ENCODE data around the gene IL36B. TPM values are rescaled to one million over a fixed set of nuclear protein-coding genes. Genes with fewer than 3 reads are reported as not detected.

Gene IL36B
- total and polyA plus RNA-seq, 9 of the 15 experiments (the other 6 are each of a cell fraction or from before 2014, with no cell fraction given), result not detected

DNA sequence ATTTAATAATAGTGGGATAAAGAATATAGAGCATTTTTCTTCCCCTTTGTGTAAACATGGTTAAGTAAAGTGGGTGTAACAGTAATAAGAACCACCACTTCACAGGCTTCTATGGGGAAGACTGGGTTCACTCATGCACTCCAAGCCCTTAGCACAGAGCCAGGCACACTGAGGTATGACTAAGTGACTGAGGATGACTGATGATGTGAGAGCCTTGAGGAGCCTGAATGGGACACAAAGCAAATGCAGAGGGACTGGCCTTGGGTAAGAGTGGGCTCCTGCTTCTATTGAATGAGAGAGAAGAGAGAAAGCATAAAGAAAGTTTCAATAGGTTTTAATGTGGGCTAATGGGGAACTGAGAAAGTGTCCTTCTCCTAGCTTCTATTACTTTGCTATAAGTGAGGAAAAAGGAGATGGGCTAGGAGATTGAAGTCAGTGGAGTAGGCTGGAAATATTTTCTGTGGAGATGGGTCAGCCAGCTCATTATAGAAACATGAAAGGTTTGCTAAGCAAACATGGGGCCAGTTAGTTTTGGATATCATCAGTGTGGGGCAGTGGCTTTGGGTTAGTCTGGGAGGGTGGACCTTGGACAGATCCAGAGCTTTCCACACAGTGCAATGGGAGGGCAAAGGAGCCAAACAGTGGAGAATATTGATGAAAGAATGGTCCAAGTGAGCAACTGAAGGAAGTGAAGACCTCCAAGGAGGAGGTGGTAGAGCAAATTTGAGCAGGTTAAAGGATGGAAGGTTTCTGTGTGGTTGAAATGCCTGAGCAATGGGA lies 35.7 kb upstream of the IL36B start:
- Histone ChIP-seq H4K20me1 (replicated peaks; ENCODE audit: control insufficient read depth, insufficient read depth, low read length) (no peaks in the 10 kb centered on the region), H3K4me3 (no peak overlapping the region), H3K27ac (ENCODE audit: extremely low read depth, low read depth, low read length) (no peak overlapping the region), H3K9me3 (replicated peaks; ENCODE audit: control insufficient read depth, insufficient read depth, low read depth, low read length) (no peaks in the 10 kb centered on the region), H3K36me3 (ENCODE audit: control insufficient read depth, insufficient read depth, low read length) (no peaks in the 10 kb centered on the region), H3K9me1 (ENCODE audit: control insufficient read depth, insufficient read depth, low read length) (no peaks in the 10 kb centered on the region), H2AFZ (ENCODE audit: low read depth, low read length) (no peak overlapping the region), H3K9ac (ENCODE audit: insufficient read depth in 1 of 2, low read depth in 2 of 2, low read length in 2 of 2) (no peak overlapping the region), H3K27me3 (ENCODE audit: control insufficient read depth in 2 of 2, insufficient read depth in 2 of 2, low read length in 2 of 2) (peaks cover 4 to 20% of the 10 kb centered on the region in 2 experiments; a peak in 3 of 5 replicates), H3K79me2 (ENCODE audit: control insufficient read depth, insufficient read depth, low read length) (no peaks in the 10 kb centered on the region), H3K4me1 (replicated peaks in 1 of 2; ENCODE audit: control insufficient read depth in 2 of 2, insufficient read depth in 2 of 2, low read length in 2 of 2) (no peaks in the 10 kb centered on the region), H3K4me2 (ENCODE audit: insufficient read depth, low read length) (no peak overlapping the region)
- peak; percentile 29 for FAIRE-seq
- BruUV-seq (replicated peaks), result no TSS peak
- in situ Hi-C loops (cut with MboI), result no loop called here
- ChIA-PET CTCF (ENCODE audit: low intra/inter-chr PET ratio) (interaction anchor here (0.7 kb wide), 2 partner anchors 17 to 279 kb away, joined by 3 read pairs; no protein-coding TSS in a partner anchor), POLR2A (interaction anchor here (0.8 to 1.6 kb wide), 4 partner anchors 8 to 128 kb away, joined by 3 to 11 read pairs (median 3); no protein-coding TSS in a partner anchor)
- no peak for TF ChIP-seq BCOR (IDR thresholded peaks at IDR 0.05)
- TF ChIP-seq, protein P1, sequence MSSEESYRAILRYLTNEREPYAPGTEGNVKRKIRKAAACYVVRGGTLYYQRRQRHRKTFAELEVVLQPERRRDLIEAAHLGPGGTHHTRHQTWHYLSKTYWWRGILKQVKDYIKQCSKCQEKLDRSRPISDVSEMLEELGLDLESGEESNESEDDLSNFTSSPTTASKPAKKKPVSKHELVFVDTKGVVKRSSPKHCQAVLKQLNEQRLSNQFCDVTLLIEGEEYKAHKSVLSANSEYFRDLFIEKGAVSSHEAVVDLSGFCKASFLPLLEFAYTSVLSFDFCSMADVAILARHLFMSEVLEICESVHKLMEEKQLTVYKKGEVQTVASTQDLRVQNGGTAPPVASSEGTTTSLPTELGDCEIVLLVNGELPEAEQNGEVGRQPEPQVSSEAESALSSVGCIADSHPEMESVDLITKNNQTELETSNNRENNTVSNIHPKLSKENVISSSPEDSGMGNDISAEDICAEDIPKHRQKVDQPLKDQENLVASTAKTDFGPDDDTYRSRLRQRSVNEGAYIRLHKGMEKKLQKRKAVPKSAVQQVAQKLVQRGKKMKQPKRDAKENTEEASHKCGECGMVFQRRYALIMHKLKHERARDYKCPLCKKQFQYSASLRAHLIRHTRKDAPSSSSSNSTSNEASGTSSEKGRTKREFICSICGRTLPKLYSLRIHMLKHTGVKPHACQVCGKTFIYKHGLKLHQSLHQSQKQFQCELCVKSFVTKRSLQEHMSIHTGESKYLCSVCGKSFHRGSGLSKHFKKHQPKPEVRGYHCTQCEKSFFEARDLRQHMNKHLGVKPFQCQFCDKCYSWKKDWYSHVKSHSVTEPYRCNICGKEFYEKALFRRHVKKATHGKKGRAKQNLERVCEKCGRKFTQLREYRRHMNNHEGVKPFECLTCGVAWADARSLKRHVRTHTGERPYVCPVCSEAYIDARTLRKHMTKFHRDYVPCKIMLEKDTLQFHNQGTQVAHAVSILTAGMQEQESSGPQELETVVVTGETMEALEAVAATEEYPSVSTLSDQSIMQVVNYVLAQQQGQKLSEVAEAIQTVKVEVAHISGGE (CRISPR knock-in tag; IDR thresholded peaks at IDR 0.05), result no peak
- TF ChIP-seq JUN (IDR thresholded peaks at IDR 0.05; ENCODE audit: borderline replicate concordance, low read depth, low read length), result no peak
- no peak for TF ChIP-seq JUN (CRISPR knock-in tag; IDR thresholded peaks at IDR 0.05; ENCODE audit: borderline replicate concordance)
- no peak for TF ChIP-seq ZNF143 (CRISPR knock-in tag; IDR thresholded peaks at IDR 0.05)
- TF ChIP-seq PCBP2 (IDR thresholded peaks at IDR 0.05; ENCODE audit: low read depth, low read length, poor library complexity, severe bottlenecking), result no peak
- no peak for TF ChIP-seq ATF7 (IDR thresholded peaks at IDR 0.05)
- intact Hi-C loops (cut with micrococcal nuclease), result loop anchor here (10.0 kb wide), 1 partner anchor 134 kb away; no protein-coding TSS in a partner anchor
- DNase-seq (ENCODE audit: extremely low read depth in 1 of 4, low spot score in 3 of 4), result no peak
- no peak for ATAC-seq
